PFSK-1 (cell line): ENCODE measurements around the gene CPA2.

Source experiments
- FOXP2 ChIP-seq: optimal IDR thresholded peaks from 2 replicates; pipeline ENCODE3; 2011; ENCODE audit warnings: borderline replicate concordance, control low read depth, inconsistent platforms; ENCODE audit not compliant: insufficient read depth; ENCODE audit errors: extremely low read length, extremely low read depth
- POLR2AphosphoS5 ChIP-seq: IDR thresholded peaks from 2 replicates; pipeline ENCODE4 v1.6.1; 2012; ENCODE audit warnings: low read depth, mild to moderate bottlenecking, control low read depth, low read length, moderate library complexity
- SIN3A ChIP-seq: IDR thresholded peaks from 2 replicates; pipeline ENCODE4 v1.6.1; 2012; ENCODE audit warnings: mild to moderate bottlenecking, low read length, moderate library complexity, borderline replicate concordance; ENCODE audit not compliant: insufficient read depth
- TAF1 ChIP-seq: IDR thresholded peaks from 2 replicates; pipeline ENCODE4 v1.6.1; 2012; ENCODE audit warnings: low read length, control low read depth, borderline replicate concordance; ENCODE audit not compliant: insufficient read depth
- TF ChIP-seq, protein P1 (sequence below), 2 experiments: IDR thresholded peaks; 2 replicates each; pipeline versions ENCODE4 v1.6.1 to v1.8.0; 2011 to 2012; ENCODE audit warnings: low read depth in 2 of 2, low read length in 2 of 2, control low read depth in 1 of 2, inconsistent platforms in 1 of 2, mild to moderate bottlenecking in 1 of 2, moderate library complexity in 1 of 2; ENCODE audit not compliant: insufficient read depth in 1 of 2

CPA2 gene

DNA sequence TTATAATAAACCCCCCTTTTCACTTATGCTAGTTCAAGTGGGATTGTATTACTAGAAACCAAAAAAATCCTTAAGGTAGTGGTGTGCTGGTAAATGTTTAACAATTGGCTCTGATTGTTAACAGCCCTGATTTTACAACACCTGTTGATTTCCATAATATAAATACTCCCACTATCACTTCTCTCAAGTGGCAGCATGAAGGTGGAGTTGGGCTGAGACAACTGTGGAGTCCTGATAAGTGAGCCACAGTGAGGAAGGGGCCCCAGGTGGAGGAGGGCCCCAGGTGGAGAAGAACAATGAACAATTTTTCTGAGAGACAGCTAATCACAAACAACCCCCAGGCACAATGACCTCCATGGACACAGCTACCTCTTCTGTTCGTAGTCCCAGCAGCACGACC is 32.6 kb upstream of the CPA2 start:
- TF ChIP-seq, protein P1, sequence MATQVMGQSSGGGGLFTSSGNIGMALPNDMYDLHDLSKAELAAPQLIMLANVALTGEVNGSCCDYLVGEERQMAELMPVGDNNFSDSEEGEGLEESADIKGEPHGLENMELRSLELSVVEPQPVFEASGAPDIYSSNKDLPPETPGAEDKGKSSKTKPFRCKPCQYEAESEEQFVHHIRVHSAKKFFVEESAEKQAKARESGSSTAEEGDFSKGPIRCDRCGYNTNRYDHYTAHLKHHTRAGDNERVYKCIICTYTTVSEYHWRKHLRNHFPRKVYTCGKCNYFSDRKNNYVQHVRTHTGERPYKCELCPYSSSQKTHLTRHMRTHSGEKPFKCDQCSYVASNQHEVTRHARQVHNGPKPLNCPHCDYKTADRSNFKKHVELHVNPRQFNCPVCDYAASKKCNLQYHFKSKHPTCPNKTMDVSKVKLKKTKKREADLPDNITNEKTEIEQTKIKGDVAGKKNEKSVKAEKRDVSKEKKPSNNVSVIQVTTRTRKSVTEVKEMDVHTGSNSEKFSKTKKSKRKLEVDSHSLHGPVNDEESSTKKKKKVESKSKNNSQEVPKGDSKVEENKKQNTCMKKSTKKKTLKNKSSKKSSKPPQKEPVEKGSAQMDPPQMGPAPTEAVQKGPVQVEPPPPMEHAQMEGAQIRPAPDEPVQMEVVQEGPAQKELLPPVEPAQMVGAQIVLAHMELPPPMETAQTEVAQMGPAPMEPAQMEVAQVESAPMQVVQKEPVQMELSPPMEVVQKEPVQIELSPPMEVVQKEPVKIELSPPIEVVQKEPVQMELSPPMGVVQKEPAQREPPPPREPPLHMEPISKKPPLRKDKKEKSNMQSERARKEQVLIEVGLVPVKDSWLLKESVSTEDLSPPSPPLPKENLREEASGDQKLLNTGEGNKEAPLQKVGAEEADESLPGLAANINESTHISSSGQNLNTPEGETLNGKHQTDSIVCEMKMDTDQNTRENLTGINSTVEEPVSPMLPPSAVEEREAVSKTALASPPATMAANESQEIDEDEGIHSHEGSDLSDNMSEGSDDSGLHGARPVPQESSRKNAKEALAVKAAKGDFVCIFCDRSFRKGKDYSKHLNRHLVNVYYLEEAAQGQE (IDR thresholded peaks at IDR 0.05; ENCODE audit: insufficient read depth in 1 of 2, low read depth in 2 of 2, low read length in 2 of 2): no peak
- no peak for TF ChIP-seq FOXP2
- no peak for TF ChIP-seq SIN3A
- TF ChIP-seq POLR2AphosphoS5: no peak
- TF ChIP-seq TAF1: no peak

DNA sequence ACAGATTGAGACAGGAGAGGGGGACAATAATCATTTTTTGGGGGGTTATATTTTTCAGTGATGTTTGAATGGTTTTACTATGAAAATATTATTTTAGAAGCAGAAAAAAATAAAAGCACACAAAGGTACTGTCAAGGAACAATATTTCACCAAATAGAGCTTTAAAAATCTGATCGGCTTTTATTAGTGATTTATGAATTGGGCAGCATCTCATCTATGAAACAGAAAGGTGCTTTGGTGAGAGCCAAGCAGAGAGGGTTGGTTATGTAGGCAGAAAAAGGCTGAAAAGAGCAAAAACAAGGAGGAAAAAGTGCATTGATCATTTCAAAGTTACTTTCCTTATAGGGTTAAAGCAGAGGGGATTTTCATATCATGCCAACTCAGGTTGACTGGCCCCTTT is 26.4 kb upstream of the CPA2 start:
- TF ChIP-seq, protein P1 (IDR thresholded peaks at IDR 0.05; ENCODE audit: insufficient read depth in 1 of 2, low read depth in 2 of 2, low read length in 2 of 2): no peak
- TF ChIP-seq POLR2AphosphoS5 (no peak), FOXP2 (no peak)

DNA sequence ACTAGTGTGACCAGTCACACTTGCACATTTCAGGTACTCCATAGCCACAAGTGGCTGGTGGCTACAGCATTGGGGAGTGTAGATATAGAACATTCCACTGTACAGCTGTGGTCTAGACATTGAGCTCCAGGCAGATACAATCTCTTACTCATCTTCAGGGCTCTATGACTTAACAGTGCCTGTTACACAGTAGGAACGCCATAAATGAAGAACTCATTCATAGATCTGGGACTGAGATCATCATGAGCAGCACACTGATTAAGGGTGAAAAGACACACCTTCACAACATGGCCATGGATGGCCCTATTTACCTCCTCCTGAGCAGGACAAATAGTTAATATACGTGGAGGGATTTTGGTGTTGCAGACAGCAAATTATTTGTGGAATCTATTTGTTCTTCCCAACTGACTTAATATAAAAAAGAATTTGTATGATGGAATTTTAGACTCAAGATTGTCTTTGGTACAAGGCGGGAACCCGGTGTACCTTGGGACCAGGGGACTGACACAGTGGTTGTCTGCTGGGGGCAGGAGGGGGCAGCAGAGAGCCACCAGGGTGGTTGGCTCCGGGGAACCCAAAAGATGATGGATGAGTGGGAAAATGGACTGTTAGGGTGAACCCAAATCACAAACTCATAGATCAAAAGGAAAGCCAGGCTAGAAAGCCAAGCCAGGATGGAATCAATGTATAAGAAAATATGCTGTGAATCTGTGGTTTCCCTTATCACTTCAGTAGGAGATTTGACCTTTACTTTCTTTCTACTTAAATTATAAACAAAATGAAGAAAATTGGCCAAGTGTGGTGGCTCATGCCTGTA is 24.3 kb upstream of the CPA2 start:
- TF ChIP-seq, protein P1 (IDR thresholded peaks at IDR 0.05; ENCODE audit: insufficient read depth in 1 of 2, low read depth in 2 of 2, low read length in 2 of 2): no peak

DNA sequence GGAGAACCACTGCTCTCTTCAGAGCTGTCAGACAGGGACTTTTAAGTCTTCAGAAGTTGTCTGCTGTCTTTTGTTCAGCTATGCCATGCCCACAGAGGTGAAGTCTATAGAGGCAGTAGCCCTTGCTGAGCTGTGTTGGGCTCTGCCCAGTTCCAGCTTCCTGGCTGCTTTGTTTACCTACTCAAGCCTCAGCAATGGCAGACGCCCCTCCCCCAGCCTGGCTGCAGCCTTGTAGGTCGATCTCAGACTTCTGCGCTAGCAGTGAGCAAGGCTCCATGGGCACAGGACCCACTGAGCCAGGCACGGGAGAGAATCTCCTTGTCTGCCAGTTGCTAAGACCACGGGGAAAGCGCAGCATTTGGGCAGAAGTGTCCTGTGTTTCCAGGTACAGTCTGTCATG is 12.1 kb upstream of the CPA2 start:
- TF ChIP-seq FOXP2 (no peak), POLR2AphosphoS5 (no peak)
- TF ChIP-seq, protein P1 (IDR thresholded peaks at IDR 0.05; ENCODE audit: insufficient read depth in 1 of 2, low read depth in 2 of 2, low read length in 2 of 2): no peak

DNA sequence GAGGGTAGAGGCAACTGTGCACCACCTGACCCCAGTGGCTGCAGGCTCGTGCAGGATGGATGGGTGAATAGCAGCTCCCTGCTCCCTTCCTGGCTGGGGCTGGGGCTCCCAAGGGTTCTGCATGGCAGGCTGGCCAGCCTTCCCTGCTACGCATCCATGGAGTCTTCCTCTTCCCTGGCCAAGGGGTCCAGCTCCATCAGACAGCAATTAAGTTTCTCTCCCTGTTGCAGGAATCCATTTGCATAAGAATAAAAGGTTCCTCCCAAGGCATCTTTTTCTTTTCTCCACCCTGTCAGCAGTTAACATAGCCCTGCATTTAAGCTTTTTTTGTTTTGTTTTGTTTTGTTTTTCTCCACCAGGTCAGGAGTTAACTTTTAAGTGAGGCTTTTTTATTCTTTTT is 10.0 kb upstream of the CPA2 start:
- no peak for TF ChIP-seq FOXP2
- TF ChIP-seq SIN3A: no peak
- no peak for TF ChIP-seq TAF1
- TF ChIP-seq POLR2AphosphoS5: no peak
- TF ChIP-seq, protein P1 (IDR thresholded peaks at IDR 0.05; ENCODE audit: insufficient read depth in 1 of 2, low read depth in 2 of 2, low read length in 2 of 2): no peak
